HG02763 (cell line): ENCODE measurements around the gene SLC15A3.

Source experiments
- ATAC-seq: cut with Tn5 transposase; IDR thresholded peaks from one replicate; pipeline ENCODE4 v1.9.1; 2021; ENCODE audit warnings: mild to moderate bottlenecking, moderate library complexity; ENCODE audit not compliant: unreplicated experiment

The SLC15A3 gene

DNA sequence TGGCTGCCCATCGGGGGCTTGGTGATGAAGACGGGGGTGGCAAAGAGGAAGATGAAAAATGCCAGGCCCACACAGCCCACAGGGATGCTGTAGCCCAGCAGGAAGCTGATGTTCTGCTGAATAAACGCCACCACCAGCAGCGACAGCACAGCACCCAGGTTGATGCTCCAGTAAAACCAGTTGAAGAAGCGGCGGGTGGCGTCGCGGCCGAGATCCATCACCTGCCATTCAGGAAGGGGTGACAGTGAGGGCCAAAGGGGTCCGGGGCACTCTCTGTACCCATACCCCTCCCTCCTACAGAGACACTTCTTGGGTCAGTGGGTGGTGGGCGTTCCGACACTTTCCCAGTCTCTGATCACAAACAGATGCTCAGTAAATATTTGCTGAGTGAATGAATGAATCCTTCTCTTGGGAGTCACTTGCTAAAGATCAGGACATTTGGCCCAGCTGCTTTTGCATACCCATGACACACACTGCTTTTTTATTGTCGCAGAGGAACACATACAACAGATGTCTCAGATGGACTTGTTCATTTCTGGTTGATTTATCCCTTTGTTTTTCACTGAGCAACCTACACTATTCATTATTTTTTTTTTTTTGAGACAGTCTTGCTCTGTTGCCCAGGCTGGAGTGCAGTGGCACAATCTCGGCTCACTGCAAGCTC is 5.2 kb downstream of the SLC15A3 start:
- no peak for ATAC-seq

DNA sequence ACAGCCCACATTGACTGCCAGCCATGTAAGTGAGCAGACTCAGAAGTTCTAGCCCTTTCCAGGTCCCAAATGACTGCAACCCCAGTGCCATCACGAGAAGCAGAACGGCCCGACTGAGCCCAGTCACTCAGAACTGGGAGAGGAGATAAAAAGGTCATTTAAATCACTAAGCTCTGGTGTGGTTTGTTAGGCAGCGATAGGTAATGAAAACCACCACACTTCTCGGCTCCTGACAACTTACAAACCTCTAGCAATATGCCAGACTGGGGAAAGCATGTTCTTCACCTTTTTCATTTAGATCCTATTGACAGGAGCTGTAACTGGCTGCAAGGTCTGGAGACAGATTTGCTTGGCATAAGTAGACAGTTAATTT is 6.7 kb downstream of the SLC15A3 start:
- ATAC-seq: no peak

DNA sequence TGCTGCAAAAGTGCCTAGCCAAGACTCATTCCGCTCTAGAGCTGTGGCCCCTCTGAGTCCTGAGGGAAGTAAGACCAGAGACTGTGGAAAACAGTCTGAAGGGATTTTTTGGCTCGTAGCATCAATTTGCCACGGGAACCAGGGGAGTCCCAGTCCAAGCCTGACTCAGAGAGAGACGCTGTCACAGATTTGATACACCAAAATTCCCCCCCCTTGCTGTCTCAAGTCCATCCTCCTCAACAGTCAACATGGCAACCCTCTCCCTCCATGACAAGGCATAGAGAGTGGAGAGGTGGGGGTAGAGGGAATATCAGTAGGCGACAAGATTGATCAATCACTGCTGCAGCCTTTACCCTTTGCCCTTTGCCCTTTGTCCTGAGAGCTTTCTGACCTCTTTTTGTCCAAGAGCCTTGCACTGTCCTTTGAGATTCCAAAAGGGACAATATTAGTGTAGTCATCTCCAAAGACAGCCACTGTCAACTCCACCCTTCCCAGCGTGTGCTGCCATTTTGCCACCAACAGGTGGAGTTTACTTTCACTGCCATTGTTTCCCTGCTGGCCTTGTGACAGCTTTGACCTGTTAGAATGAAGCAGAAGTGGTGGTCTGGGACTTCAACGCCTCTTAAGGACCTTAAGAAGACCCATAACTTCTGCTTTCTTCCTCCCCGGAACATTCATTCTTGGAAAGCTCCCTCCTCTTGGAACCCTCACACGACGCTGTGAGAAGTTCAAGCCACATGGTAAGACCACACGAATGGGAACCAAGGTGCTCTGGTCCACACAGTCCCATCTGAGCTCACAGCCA is 7.3 kb downstream of the SLC15A3 start:
- no peak for ATAC-seq

GRCh38 chr11:60942970-60943565 is 8.9 kb downstream of the SLC15A3 start:
- no peak for ATAC-seq

GRCh38 chr11:60942219-60942618 is 9.8 kb downstream of the SLC15A3 start:
- ATAC-seq: no peak

DNA sequence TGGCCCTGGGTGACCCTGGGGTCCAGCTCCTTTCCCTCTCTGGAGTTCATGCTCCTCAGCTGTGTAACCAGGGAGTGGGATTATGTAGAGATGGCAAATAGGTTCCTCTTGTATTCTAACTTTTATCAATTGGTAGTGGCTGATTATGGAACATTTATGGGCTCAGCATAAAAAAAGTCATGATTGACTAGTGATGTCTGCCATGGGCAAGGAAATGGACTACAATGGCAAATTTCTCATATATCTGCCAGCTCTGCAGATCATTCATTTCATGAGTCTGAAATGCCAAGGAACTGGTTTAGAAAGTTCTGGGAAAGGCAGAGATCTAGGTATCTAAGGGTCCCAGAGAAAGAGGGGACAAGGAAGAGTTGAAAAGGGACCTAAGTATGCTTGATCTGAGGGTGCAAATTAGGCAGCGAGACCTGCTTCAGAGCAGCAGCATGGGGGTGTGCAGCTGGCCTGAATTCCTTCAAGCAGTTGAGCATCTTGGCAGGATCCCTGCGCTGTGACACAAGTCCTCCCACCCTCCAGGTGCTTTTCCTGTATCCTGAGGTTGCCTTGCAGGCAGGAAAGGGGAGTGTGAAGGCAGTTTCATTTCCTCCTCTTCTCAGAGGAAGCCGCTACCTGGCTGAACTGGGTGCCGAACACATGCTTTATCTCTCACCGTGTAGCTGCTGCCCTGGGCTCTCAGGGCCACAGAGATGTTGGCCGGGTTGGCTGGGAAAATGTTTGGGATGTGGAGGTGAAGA is 10.4 kb downstream of the SLC15A3 start:
- no peak for ATAC-seq

- ATAC-seq: no peak
Observed at GRCh38 chr11:60939855-60940254, 12.1 kb downstream of the SLC15A3 start.

GRCh38 chr11:60939301-60939700 is 12.7 kb downstream of the SLC15A3 start:
- no peak for ATAC-seq

DNA sequence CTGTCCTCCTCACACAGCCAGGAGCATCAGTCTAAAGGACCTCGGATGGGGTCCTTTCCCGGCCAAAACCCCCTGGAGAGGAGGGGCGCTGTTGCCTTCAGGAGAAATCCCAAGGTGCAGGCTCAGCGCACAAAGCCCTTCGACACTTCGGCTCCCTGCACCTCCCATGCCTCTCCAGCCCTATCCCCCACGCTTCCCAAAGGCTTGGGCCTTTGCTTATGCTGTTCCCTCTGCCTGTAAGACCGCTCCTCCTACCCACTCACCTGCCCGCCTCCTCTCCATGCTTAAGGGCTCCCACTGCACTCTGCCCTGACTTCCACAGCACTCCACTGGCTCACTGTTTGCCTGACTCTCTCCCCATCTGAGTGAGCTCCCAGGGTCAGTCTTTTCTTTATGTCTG is 13.5 kb downstream of the SLC15A3 start:
- no peak for ATAC-seq

DNA sequence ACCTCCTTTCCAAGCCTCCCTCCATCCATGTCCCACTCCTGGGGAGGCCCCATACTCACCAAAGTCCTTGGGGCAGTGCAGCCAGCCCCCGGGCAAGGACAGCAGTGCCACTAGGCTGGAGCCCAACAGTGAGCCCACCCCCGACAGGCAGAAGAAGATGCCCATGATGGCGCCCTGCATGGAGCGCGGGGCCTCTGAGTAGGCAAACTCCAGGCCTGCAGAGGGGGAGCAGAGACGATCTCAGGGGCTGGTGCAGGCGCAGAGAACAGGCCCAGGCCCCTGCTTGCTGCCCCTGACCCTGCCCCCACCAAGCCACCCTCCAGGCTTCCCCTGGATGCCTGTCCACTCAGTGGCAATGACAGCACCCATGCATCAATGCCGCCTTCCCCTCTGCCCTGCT is 14.2 kb downstream of the SLC15A3 start:
- no peak for ATAC-seq

DNA sequence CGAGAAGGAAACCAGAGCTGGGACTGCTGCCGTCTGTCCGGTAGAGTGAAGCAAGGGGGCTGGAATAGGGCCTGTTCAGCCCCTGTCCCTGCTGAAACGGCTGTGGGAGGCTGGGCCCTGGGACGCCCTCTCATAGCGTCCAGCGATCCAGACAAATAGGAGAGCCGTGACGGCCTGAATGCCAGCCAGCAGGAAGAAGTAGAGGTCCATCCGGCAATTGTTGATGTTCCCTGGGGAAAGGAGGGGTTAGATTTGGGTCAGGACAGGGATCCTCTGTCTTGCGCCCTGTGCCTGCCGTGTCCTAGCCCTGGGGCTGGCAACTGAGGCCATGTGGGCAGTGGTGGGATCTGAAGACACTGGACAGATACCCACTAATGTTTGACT is 14.8 kb downstream of the SLC15A3 start:
- ATAC-seq: no peak

DNA sequence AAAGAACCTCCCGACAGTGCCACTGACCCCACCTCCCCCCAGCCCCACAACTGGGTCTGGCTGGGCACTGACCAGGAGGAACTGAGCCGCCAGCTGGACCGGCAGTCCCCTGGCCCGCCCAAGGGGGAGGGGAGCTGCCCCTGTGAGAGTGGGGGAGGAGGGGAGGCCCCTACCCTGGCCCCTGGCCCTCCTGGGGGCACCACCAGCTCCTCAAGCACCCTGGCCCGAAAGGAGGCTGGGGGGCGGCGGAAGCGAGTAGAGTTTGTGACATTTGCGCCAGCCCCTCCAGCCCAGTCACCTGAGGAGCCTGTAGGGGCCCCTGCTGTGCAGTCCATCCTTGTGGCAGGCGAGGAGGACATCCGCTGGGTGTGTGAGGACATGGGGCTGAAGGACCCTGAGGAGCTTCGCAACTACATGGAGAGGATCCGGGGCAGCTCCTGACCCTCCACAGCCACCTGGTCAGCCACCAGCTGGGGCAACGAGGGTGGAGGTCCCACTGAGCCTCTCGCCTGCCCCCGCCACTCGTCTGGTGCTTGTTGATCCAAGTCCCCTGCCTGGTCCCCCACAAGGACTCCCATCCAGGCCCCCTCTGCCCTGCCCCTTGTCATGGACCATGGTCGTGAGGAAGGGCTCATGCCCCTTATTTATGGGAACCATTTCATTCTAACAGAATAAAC is 15.4 kb downstream of the SLC15A3 start:
- ATAC-seq: no peak

DNA sequence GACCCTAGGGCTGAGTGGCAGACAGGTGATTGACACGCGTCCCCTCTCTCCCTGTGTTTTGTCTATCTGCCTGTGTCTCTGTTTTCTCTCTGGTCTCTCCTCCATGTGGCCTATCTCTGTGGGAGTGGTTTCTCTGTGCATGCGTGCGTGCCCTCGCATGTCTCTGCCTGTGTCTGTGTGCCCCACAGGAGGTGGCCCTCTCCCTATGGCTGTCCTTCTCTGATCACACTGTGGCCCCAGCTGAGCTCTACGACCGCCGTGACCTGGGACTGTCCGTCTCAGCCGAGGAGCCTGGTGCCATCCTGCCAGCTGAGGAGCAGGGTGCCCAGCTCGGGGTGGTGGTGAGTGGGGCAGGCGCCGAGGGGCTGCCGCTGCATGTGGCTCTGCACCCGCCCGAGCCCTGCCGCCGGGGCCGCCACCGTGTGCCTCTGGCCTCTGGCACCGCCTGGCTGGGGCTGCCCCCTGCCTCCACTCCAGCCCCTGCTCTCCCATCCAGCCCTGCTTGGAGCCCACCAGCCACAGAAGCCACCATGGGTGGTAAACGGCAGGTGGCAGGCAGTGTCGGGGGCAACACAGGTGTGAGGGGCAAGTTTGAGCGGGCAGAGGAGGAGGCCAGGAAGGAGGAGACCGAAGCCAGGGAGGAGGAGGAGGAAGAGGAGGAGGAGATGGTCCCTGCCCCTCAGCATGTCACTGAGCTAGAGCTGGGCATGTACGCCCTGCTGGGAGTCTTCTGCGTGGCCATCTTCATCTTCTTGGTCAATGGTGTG is 16.1 kb downstream of the SLC15A3 start:
- no peak for ATAC-seq

DNA sequence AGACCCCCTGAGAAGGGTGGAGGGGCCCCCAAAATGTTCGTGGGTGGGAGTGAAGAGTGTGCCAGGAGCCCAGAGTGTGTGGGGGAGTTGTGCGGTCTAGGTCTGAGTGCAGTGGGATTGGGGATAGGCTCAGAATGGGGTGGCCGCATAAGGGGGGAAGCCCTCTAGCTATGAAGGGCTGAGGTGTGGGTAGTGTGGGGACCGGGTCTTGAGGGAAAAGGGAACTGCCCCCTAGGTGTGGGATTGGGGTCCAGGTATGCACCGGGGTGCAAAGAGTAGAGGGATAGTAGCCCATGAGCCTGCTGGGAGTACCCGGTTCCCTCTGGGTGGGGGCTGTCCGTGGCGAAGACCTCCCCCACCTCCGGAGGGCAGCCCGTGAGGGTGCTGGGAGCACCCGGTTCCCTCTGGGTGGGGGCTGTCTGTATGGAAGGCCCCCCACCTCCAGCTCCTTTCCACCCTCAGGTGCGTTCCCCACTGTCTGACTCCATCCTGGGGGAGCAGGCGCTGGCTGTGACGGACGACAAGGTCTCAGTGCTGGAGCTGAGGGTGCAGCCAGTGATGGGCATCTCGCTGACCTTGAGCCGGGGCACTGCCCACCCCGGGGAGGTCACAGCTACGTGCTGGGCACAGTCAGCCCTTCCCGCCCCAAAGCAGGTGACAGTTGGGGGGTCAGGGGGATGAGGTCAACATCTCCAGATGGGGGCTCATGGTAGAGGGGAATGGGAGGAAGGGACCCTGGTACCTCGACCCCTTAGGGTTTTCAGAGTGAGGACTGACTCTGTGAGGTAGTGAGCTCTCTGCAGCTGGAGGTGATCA is 17.0 kb downstream of the SLC15A3 start:
- no peak for ATAC-seq

DNA sequence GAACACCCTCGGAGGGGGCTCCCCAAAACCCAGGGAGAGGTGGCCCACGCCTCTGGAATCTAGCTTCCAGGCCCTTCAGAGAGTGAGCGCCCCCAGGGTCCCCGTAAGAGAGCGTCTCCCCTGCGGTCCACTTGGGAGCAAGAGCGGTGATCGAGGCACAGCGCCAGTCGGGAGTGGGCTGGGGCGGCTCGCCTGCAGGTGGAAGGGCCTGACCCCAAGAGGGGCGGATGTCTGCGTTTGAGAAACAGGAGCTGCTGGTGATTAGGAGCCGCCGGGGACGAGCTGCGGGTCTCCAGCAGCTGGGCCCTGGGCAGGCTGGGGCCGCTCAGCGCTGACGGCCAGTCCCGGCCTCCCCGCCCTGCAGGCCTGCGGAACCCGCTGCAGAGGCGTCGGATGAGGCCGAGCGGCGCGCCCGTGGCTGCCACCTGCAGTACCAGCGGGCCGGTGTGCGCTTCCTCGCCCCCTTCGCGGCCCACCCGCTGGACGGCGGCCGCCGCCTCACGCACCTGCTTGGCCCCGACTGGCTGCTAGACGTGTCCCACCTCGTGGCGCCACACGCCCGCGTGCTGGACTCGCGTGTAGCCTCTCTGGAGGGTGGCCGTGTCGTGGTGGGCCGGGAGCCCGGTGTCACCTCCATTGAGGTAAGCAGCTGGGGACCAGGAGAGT is 17.7 kb downstream of the SLC15A3 start:
- no peak for ATAC-seq

DNA sequence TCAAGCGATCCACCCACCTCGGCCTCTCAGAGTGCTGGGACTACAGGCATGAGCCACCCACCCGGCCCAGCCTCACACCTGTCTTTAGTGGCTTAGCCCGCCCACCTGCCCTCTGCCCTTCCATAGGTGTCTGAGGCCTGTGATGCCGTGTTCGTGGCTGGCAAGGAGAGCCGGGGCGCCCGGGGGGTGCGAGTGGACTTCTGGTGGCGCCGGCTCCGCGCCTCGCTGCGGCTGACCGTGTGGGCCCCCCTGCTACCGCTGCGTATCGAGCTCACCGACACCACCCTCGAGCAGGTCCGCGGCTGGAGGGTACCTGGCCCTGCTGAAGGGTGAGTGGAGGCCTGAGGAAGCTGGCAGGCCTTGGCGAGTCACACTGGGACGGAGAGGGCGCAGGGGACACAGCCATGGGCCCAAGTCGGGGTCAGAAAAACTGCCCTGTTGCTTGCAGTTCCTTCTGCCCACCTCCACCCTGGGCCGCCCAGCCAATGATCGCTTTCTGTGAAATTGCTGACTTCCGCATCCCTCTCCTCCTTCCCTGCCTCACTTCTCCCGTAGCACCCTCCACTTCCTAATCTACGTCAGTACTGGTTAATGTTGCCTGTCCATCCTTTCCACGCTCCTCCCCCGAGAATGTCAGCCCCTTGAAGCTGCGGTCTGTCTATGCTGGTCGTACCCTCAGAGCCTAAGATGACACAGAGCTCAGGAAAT is 18.4 kb downstream of the SLC15A3 start:
- ATAC-seq: no peak

DNA sequence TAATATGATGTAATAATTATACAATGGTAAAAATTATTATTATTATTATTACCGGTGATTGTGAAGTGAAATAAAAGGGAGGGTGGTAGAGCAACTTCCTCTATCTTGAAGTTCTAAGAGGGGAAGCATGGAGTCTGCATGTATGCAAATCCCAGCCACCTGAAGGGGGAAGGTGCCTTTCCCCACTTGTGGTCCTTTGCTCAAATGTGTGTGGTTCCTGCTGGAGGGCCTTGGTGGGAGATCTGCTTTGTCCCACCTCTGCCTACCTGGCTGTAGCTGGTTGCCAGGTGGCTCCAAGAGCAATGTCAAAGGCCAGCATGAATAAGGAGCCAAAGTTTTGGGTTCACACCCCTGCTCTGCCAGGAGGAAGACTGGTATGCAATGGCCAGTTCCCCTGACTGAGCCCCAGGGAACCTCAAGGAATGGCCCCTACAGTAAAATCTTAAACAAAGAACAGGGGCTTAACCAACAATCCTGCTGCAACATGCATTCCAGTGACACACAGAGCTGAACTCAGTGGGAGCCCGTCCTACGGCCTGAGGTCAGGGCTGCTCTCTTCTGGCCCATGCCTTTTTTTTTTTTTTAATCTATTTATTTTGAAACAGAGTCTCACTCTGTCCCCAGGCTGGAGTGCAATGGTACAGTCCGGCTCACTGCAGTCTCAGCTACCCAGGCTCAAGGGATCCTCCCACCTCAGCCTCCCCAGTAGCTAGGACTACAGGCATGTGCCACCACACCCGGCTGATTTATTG is 19.2 kb downstream of the SLC15A3 start:
- ATAC-seq: no peak

DNA sequence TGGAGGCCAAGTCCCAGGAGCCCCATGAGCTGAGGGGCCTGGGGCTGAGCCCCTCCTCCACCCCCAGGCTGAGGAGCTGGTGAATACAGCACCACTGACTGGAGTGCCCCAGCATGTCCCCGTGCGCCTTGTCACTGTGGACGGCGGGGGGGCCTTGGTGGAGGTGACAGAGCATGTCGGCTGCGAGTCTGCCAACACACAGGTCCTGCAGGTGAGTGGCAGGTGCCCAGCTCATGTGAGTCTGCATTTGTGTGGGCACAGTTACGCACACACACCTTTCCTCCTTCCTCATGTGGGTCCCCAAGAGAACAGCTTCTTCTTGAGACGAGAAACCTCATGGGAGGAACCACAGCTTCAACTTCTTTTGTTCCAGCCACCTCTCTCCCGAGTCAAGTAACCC is 20.1 kb downstream of the SLC15A3 start:
- no peak for ATAC-seq
